ENCODE data around the gene DNAJC19. TPM values are rescaled to one million over a fixed set of nuclear protein-coding genes. Genes with fewer than 3 reads are reported as not detected.

DNAJC19 gene
- total RNA-seq, 1 experiment from 2014 or later, result 82.0 TPM

GRCh38 chr3:180990505-180990904 lies 969 bp upstream of the DNAJC19 start:
- Histone ChIP-seq H2BK5ac (ENCODE audit: insufficient read length, low read length) (no peak overlapping the region), H2AFZ (ENCODE audit: low read length) (no peak overlapping the region), H3K4me2 (ENCODE audit: insufficient read depth, insufficient read length, low read length) (peak overlapping the region; percentile 70), H3K56ac (ENCODE audit: insufficient read length, low read depth, low read length) (no peak overlapping the region), H3K14ac (ENCODE audit: insufficient read depth, low read length) (no peak overlapping the region), H3K79me1 (ENCODE audit: insufficient read depth, low read depth, low read length, poor library complexity, severe bottlenecking) (no peaks in the 10 kb centered on the region), H2BK15ac (ENCODE audit: low read depth, low read length) (no peak overlapping the region), H3K9me3 (ENCODE audit: control insufficient read depth, low read depth, low read length) (no peaks in the 10 kb centered on the region), H3K79me2 (ENCODE audit: insufficient read depth, low read length) (no peaks in the 10 kb centered on the region), H3K4me1 (ENCODE audit: insufficient read depth, low read length) (no peaks in the 10 kb centered on the region), H4K20me1 (ENCODE audit: control insufficient read depth, insufficient read depth, insufficient read length) (no peaks in the 10 kb centered on the region), H3K18ac (ENCODE audit: insufficient read length, low read depth, low read length) (no peak overlapping the region), H3K9ac (ENCODE audit: extremely low read depth, insufficient read length, low read length) (no peak overlapping the region), H3K27ac (ENCODE audit: insufficient read length, low read depth, low read length) (no peak overlapping the region), H3K23me2 (ENCODE audit: insufficient read length, low read depth, low read length, poor library complexity, severe bottlenecking) (no peaks in the 10 kb centered on the region), H2AK5ac (ENCODE audit: insufficient read length, low read length) (no peak overlapping the region), H3T11ph (ENCODE audit: low read length) (no peak overlapping the region), H4K8ac (replicated peaks; ENCODE audit: insufficient read length, low read depth, low read length) (no peak overlapping the region), H2BK20ac (ENCODE audit: low read depth, low read length, poor library complexity, severe bottlenecking) (no peak overlapping the region), H2BK12ac (ENCODE audit: insufficient read length, low read depth, low read length) (no peak overlapping the region), H3K23ac (ENCODE audit: insufficient read length, low read depth, low read length) (no peak overlapping the region), H3K4ac (ENCODE audit: low read depth, low read length) (no peak overlapping the region), H3K27me3 (ENCODE audit: insufficient read depth, low read length) (no peaks in the 10 kb centered on the region), H4K5ac (ENCODE audit: insufficient read length, low read depth, low read length) (no peak overlapping the region), H4K91ac (ENCODE audit: insufficient read length, low read depth, low read length) (no peak overlapping the region), H2BK120ac (ENCODE audit: low read depth, low read length, poor library complexity, severe bottlenecking) (no peak overlapping the region)
- no peaks in the 10 kb centered on the region for H3K9me3 Mint-ChIP-seq
- no peak for TF ChIP-seq CTCF (conservative IDR thresholded peaks at IDR 0.05)
- peaks cover 6 to 25% (median 24%) of the 10 kb centered on the region in 3 experiments; a peak in 6 of 7 replicates for H3K36me3 Mint-ChIP-seq (ENCODE audit: insufficient read depth in 1 of 3, low read depth in 3 of 3)
- DNase-seq, result no peak
- H3K27me3 Mint-ChIP-seq (ENCODE audit: low read depth), result no peaks in the 10 kb centered on the region
- H3K4me3 Mint-ChIP-seq, result peak overlapping the region in 1 of 2 experiments; percentile 90; a peak in 2 of 5 replicates
- WGBS (ENCODE audit: extremely low coverage, insufficient read length, low lambda C conversion rate), result no CpG with 5 or more reads among the region's 2 CpGs
- H3K4me1 Mint-ChIP-seq, result peaks cover 3 to 6% of the 10 kb centered on the region in 2 experiments
- H3K27ac Mint-ChIP-seq, result no peak overlapping the region
